ENCODE data around the gene KIZ.

GRCh38 chr20:21213691-21214090 is 87.8 kb downstream of the KIZ start:
- TF ChIP-seq CTCF (IDR thresholded peaks at IDR 0.05), result no peak
- no peak for TF ChIP-seq POLR2A (IDR thresholded peaks at IDR 0.05)
